Left ventricle myocardium inferior (tissue), 1 donor: ENCODE measurements around the gene MIB2. TPM values are rescaled to one million over a fixed set of nuclear protein-coding genes. Genes with fewer than 3 reads are reported as not detected.

Source experiments
- DNase-seq: peaks from one replicate; pipeline ENCODE4 v3.0.0-alpha.2; 2020
- H3K27ac ChIP-seq: fragments of 200-600 bp; replicated peaks from 2 replicates; pipeline ENCODE4 v1.8.0; 2021
- H3K27me3 ChIP-seq: fragments of 200-600 bp; 2 replicates; pipeline ENCODE4 v1.8.0; 2021; ENCODE audit warnings: low read depth
- H3K36me3 ChIP-seq: fragments of 200-600 bp; 2 replicates; pipeline ENCODE4 v1.8.0; 2021
- H3K4me1 ChIP-seq: fragments of 200-600 bp; 2 replicates; pipeline ENCODE4 v1.8.0; 2021
- H3K4me3 ChIP-seq: fragments of 200-600 bp; 2 replicates; pipeline ENCODE4 v1.8.0; 2021; ENCODE audit warnings: mild to moderate bottlenecking, moderate library complexity
- H3K9me3 ChIP-seq: fragments of 200-600 bp; replicated peaks from 2 replicates; pipeline ENCODE4 v1.8.0; 2021
- intact Hi-C: fragments of 100-400 bp; cut with micrococcal nuclease; formaldehyde crosslinking; loops from one replicate; pipeline ENCODE4 v1.11.0; 2022
- total RNA-seq: library from RNA; stranded (reverse); fragmentation: NEBNext Ultra II Directional; extraction: Animal tissue kit (Norgen Biotek cat#: 25700); gene quantifications from one replicate; pipeline ENCODE4 v1.2.1, GENCODE V29; 2021
- TF ChIP-seq, protein P1 (sequence below): fragments of 200-600 bp; IDR thresholded peaks from 2 replicates; pipeline ENCODE4 v1.8.0; 2021; ENCODE audit warnings: antibody characterized with exemption, mild to moderate bottlenecking, borderline replicate concordance
- donor health status: DM: no; HTN: yes; CAD: no; lungs with severe emphysema.

Gene MIB2
- total RNA-seq, 1 donor from 2014 or later: 129 TPM

DNA sequence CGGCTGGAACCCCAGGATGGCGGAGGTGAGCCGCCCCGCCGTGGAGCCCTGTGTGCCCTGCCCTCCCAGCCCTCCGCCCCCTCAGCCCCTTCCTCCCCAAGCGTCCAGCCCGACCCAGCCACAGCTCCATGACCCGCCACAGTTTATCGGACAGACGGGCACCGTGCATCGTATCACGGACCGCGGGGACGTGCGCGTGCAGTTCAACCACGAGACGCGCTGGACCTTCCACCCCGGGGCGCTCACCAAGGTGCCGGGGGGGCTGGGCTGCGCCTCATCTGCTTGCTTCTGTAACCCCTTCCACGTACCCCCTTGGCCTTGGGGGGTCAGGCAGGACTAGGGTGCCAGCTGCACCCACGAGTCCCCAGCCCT lies 10.1 kb downstream of the MIB2 start:
- H3K4me3 ChIP-seq: peak overlapping the region; percentile 54
- no peak for DNase-seq
- TF ChIP-seq, protein P1, sequence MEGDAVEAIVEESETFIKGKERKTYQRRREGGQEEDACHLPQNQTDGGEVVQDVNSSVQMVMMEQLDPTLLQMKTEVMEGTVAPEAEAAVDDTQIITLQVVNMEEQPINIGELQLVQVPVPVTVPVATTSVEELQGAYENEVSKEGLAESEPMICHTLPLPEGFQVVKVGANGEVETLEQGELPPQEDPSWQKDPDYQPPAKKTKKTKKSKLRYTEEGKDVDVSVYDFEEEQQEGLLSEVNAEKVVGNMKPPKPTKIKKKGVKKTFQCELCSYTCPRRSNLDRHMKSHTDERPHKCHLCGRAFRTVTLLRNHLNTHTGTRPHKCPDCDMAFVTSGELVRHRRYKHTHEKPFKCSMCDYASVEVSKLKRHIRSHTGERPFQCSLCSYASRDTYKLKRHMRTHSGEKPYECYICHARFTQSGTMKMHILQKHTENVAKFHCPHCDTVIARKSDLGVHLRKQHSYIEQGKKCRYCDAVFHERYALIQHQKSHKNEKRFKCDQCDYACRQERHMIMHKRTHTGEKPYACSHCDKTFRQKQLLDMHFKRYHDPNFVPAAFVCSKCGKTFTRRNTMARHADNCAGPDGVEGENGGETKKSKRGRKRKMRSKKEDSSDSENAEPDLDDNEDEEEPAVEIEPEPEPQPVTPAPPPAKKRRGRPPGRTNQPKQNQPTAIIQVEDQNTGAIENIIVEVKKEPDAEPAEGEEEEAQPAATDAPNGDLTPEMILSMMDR: no peak
- H3K27ac ChIP-seq: peak overlapping the region; percentile 71
- H3K27me3 ChIP-seq: peaks cover 14% of the 10 kb centered on the region
- no peaks in the 10 kb centered on the region for H3K9me3 ChIP-seq
- peaks cover 48% of the 10 kb centered on the region for H3K4me1 ChIP-seq
- peaks cover 35% of the 10 kb centered on the region for H3K36me3 ChIP-seq
- intact Hi-C loops: no loop called here

GRCh38 chr1:1625824-1626206 lies 10.5 kb downstream of the MIB2 start:
- Histone ChIP-seq H3K4me1 (peaks cover 48% of the 10 kb centered on the region), H3K9me3 (no peaks in the 10 kb centered on the region), H3K27me3 (peaks cover 19% of the 10 kb centered on the region), H3K36me3 (peaks cover 35% of the 10 kb centered on the region), H3K4me3 (peak overlapping the region; percentile 54), H3K27ac (peak overlapping the region; percentile 71)
- no peak for DNase-seq
- TF ChIP-seq, protein P1: no peak
- intact Hi-C loops: no loop called here

GRCh38 chr1:1626207-1627141 lies 11.2 kb downstream of the MIB2 start:
- Histone ChIP-seq H3K27me3 (peaks cover 25% of the 10 kb centered on the region), H3K27ac (peak overlapping the region; percentile 71), H3K4me3 (no peak overlapping the region), H3K9me3 (no peaks in the 10 kb centered on the region), H3K36me3 (peaks cover 35% of the 10 kb centered on the region), H3K4me1 (peaks cover 46% of the 10 kb centered on the region)
- intact Hi-C loops: no loop called here
- no peak for DNase-seq
- TF ChIP-seq, protein P1: no peak

DNA sequence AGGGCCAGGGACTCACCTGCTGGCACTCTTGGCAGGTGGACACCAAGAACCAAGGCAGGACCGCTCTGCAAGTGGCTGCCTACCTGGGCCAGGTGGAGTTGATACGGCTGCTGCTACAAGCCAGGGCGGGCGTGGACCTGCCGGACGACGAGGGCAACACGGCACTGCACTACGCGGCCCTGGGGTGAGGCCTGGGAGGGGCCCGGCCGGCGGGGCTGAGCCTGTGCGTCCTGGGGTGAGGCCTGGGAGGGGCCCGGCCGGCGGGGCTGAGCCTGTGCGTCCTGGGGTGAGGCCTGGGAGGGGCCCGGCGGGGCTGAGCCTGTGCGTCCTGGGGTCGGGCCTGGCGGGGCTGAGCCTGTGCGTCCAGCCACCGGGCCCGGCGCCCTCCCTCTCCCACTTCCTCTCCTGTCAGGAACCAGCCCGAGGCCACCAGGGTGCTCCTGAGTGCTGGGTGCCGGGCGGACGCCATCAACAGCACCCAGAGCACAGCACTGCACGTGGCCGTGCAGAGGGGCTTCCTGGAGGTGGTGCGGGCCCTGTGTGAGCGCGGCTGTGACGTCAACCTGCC lies 12.0 kb downstream of the MIB2 start:
- H3K27ac ChIP-seq: no peak overlapping the region
- H3K9me3 ChIP-seq: no peaks in the 10 kb centered on the region
- peaks cover 35% of the 10 kb centered on the region for H3K36me3 ChIP-seq
- TF ChIP-seq, protein P1: no peak
- H3K4me3 ChIP-seq: no peak overlapping the region
- H3K4me1 ChIP-seq: peaks cover 46% of the 10 kb centered on the region
- peaks cover 34% of the 10 kb centered on the region for H3K27me3 ChIP-seq
- DNase-seq: no peak
- intact Hi-C loops: no loop called here

GRCh38 chr1:1627829-1628753 lies 12.8 kb downstream of the MIB2 start:
- Histone ChIP-seq H3K27me3 (peaks cover 34% of the 10 kb centered on the region), H3K4me3 (no peak overlapping the region), H3K36me3 (peaks cover 35% of the 10 kb centered on the region), H3K9me3 (no peaks in the 10 kb centered on the region), H3K27ac (no peak overlapping the region), H3K4me1 (peaks cover 47% of the 10 kb centered on the region)
- no peak for DNase-seq
- TF ChIP-seq, protein P1: no peak
- intact Hi-C loops: no loop called here
